SHP77 treated with DMSO at 0.1 percent for 48 hours (cell line): ENCODE data around the gene FSHR.

ENCODE experiments used
- DNase-seq: peaks from one replicate; lab custom pipeline; 2025; lab: John Stamatoyannopoulos, UW

The FSHR gene, protein sequence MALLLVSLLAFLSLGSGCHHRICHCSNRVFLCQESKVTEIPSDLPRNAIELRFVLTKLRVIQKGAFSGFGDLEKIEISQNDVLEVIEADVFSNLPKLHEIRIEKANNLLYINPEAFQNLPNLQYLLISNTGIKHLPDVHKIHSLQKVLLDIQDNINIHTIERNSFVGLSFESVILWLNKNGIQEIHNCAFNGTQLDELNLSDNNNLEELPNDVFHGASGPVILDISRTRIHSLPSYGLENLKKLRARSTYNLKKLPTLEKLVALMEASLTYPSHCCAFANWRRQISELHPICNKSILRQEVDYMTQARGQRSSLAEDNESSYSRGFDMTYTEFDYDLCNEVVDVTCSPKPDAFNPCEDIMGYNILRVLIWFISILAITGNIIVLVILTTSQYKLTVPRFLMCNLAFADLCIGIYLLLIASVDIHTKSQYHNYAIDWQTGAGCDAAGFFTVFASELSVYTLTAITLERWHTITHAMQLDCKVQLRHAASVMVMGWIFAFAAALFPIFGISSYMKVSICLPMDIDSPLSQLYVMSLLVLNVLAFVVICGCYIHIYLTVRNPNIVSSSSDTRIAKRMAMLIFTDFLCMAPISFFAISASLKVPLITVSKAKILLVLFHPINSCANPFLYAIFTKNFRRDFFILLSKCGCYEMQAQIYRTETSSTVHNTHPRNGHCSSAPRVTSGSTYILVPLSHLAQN

DNA sequence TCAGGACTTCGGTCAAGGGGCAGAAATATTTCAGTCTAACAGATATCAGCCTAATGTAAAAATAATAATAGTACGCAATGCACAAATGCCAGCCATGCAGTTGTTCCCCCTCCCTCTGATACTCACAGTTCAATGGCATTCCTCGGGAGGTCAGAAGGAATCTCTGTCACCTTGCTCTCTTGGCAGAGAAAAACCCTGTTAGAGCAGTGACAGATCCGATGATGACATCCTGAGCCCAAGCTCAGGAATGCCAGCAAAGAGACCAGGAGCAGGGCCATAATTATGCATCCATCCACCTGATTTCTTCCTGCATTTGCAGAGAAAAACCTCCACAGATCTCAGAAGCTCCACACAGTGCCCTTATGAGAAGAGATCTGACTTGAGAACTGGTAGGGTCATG, at the start of gene FSHR:
TSS of gene FSHR (minus strand) at position 376 of the 400 bp plus-strand sequence. CDS start at position 278, 98 bp downstream.
- DNase-seq, result no peak

DNA sequence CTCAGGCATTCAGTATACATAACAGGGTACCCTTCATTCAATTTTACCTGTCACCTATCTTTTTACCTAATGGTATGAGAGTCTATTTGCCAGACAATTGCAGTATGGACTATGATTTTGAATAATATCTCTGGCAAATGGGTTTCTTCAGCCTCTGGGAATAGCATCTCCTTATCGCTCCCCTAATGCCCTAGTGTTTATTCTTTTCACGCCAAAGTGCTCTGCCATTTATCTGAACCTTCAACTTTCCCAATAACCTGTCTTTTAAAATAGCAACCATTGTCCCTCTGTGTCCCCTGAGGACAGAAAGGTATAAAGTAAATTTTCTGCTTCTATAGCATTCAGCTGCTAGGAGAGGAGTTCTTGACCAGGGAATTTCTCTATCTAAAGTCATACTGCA, 45.0 kb upstream of the FSHR start:
- DNase-seq, result no peak

DNA sequence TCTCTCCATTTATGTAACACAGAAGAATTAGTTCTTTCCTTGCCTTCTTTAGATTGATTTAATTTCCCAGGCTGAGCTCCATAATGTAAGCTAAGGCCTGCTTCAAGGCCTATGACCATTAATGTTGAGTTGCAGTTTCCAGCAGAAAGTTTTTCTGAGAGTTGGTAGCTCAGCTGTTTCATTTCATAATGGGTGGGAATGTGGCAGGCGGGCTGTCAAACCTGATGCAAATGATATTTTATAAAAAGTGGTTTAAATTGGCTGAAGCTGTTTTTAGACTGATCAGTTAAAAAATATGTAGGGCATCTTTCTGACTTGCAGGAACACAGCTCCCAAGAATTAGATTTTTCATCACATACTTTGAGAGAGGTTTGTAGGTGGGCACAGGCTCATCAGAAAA, 40.4 kb upstream of the FSHR start:
- no peak for DNase-seq

DNA sequence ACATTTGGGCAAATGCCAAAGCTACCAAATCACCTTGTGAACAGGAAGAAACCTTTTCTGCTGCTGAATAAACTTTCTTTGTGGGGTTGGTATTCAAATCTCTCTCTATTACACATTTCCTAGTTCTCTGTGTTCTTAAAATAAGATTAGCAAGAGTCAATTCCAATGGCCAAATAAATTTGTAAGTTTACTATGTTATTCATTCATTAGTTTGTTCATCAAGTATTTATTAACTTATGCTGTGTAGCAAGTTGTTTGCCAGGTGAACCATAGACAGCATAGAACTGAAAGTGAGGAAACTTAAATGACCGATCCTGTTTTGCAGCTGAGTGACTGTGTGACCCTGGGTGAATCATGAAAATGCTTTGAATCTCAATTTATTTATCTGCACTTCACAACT, 37.7 kb upstream of the FSHR start:
- DNase-seq, result no peak

DNA sequence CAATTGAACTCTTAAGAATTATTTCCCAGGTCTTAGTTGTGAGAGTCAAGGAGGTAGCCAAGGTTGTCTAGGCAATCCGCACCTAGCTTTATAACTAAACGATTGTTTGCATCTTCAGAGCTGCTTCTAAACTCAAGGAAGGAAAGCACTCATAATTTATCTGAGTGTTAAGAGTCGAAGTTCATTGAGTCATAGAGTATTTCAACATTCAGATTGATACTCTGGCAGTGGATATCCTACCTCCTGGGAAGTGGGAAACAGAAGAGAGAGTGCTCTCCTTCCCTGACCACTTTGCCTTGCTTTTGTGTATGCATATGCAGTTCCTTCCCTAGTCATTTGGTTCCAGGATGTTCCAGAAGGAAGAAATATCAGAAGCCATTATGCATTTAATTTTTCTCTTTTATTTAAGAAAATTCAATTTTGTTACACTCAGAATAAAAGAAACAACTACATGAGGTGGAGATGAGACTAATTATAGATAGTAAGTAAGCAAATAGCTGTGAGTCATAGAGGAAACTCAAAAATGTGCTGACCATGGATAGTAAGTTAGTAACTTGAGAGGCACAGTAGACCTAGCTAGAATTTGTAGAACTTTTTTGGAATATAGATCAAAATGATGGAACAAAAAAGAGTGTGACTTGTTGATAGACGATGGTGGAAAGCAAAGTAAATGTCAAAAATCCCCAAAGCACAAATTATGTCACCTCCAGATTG, 35.4 kb upstream of the FSHR start:
- no peak for DNase-seq

DNA sequence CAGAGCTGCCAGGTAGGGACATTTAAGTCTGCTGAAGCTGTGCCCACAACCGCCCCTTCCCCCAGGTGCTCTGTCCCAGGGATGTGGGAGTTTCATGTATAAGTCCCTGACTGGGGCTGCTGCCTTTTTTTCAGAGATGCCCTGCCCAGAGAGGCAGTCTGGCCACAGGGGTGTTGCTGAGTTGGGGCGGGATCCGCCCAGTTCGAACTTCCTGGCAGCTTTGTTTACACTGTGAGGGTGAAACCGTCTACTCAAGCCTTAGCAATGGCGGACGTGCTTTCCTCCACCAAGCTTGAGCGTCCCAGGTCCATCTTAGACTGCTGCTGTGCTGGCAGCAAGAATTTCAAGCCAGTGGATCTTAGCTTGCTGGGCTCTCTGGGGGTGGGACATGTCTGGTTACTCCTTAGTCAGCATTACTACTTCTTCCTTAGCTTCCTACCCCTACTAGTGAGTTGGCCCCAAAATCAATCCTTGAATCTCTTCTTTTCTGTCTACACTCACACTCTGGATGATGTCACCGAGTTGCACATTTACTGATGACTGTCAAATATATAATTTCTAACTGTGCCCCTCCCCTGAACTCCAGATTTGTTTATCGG, 31.8 kb upstream of the FSHR start:
- no peak for DNase-seq

DNA sequence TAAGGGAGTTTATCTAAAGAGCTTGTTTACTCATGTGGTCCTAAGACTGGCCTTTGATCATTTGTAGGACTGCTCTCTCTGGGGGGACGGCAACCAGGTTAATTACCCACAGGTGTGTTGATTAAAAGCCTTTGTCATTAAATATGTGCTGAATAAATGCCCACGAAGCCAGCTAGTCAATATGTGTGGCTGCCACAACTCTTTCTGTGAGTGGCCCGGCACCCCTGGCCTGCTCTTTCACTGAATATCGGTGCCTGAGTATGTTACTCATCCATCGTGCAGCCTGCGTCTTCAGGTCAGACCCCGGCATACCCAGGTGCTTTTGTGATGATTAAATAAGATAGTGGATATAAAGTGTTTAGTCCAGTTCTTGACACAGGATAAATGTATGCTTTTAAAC, 24.3 kb upstream of the FSHR start:
- DNase-seq, result no peak

DNA sequence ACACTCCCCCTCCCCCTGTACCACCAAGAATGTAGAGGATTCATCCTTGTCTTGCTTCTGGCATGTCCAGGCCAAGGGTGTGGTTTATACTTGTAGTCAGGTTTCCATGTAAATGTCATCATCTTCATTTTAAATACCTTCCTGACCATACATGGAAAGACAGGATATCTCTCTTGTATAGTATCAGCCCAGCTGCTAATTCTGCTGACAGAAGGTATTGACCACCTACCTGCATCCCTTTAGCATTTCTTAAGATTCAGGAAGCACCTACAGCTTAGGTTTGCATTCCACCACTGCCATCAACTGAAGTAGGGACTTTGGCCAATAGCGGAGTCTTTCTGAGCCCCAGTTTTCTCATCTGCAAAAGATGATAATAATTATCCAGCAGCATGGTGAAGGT, 22.9 kb upstream of the FSHR start:
- DNase-seq, result no peak

DNA sequence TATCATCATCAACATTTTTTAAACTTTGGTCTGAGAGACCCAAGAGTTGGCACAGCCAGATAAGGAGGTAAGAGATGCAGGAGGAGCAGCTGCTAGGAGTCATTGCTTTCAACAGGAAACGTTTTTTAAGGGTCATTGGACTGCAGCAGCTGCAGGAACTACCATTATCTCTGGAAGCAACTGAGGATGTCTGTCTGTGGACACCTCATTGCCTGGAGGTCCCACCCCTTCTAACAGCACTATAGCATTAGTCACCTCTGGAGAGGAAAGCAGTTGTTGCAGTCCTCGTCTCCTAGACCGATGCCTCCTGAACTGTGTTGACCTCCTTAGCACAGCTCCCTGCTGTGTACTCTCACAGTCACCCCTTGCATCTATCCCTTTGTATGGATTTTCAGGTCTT, 21.5 kb upstream of the FSHR start:
- DNase-seq, result no peak

DNA sequence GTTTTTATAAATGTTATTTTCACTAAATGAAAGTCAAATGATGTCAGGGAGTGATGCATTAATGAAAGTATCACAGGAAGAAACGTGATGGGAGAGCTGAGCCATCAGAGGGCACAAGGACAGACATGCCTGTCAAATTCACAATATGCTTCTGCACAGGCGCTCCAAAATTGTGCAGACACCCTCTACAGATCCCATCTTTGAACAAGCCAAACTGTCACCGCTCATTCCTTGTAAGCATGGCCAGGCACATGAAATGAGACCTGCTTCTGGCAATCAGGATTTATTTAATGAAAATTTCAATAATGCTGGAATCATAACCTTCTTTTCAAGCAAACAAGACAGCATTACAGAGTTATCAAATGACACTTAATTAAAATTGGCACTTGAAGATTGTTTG, 20.4 kb upstream of the FSHR start:
- no peak for DNase-seq

DNA sequence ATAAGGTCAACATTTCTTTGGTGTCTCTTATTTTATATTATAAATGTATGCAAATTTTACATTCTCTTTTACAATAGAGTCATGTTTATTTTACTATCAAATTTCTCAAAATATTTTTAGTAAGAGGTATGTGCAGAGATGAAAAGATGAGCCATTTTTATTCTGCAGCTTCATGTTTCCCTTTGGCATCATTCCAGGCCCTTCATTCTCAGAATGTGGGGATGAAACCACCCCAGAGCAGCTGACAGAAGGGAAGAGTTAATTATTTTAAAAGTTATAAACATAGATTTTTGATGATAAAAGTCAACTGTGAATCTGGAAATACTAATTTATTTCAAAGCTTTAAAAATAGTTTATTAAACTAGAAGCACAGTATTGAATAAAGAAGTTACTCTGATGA, 12.8 kb upstream of the FSHR start:
- no peak for DNase-seq

DNA sequence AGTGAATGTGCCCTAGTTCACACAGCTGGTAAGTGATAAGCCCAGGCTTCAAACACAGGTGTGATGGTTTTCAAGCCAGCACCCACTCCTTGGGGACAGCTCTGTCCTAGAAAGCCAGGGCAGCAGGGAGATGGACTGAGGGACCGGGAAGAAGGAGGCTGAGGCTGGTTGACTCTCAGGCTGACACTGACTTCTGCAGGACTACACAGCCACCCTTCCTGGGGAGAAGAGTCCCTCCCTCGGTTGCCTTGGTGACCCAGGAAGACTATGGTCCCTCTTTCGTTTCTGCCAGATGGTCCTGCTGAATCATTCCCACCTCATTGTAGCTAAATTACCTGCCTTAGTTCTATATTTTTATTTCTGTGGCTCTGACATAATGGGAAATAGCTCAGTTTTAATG, 11.3 kb upstream of the FSHR start:
- DNase-seq, result no peak

DNA sequence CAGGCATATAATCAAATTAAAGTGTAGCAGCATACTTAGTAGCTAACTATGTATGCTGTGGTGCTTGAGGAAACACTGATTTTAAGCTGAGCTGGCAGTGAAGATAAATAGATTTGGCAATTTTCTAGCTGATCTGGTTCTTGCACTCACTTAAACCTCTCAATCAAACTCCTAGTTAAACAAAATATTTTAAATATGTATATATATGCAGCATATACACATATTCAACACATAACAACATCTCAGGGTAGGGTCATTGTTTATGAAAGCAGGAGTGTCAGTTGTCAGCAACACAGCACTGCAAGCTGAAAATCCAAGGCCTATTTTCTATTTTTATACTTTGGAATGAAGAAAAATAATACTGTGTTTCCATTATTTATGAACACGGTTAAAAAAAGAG, 10.4 kb upstream of the FSHR start:
- DNase-seq, result no peak

DNA sequence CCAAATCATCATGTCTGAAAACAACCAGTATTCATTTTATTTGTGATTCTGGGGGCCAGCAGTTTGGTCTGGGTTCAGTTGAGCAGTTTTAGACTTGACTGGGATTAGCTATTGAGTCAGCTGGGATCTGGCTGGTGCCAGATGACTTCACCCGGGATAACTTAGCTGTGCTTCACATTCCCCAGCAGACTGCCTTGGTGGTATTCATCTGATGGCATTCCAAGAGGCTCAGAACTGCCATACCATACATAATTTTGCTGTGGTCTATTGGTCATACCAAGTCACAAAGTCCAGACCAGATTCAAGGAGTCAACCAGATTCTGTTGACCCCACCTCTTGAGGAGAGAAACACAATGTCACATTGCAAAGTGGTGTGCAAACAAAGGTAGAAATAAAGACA, 7.8 kb upstream of the FSHR start:
- no peak for DNase-seq

DNA sequence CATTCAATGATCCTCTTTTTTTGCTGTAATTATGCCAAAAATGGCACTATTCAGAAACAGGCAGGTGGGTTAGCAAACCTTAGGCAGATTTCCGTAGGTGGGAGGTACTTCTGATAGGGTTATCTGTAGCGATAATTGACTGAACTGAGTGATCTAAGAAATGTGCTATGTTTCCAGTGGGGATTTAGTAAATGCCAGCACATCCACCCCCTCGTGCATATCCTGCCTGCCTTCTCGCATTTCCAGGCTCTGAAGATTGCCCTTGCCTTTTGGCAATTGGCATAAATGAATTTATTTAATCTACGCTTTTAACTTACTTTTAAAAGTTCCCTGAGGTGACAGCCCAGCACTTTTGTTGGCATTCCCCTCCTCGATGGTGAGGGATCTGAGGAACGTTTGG, 576 bp upstream of the FSHR start:
- DNase-seq, result no peak

DNA sequence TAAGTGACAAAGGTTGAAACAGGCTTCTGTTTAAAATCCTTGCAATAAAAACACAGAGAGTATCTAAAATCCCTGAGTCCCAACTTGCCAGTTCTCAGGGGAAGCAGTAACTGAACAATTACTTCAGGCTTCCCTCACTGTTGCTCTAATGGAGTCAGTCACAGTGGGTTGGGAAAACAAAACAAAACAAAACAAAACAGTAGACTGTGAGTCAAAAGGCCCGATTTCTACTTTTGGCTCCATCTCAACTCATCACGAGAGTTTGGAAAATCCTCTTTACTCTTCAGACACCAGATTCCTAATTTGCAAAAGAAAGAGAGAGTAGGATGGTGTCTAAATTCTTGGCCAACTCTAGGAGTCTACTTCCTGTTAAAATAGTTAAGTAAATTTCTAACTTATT, 1.1 kb downstream of the FSHR start:
- no peak for DNase-seq

DNA sequence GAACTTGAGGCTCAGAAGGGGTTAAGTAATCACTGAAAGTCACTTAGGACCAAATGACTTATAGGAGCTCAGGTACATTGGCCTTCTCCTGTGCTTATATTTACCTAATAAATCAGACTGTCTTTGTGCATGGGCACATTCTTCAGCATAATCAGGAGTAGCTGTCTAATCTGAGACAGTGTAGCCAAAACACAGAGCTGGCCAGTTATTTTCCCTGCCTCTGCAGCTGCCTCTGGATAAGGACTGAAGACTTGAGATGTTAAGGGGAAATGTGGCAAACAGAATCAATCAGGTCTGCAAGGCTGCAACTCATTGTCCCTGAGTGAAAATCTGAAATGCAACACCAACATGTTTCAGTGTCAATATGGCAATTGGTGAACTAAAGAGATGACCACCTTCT, 1.5 kb downstream of the FSHR start:
- DNase-seq, result no peak

DNA sequence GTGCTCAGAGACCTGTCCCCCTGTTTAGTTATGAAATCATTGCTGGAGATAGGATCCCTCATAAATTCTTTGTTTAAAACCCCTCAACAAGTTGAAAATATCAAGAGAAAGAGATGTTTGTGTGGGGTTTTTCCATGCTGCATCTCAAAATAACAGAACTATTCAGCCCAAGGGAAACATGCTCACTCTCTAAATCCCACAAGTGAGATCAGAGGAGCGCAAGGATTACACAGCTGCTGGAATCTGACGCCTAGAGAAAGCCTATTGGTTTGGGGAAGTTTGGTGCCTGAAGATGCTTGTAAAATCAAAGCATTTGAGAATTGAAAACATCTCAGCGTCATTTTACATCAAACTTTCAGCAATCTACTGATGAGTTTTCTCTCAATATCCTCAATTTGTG, 7.9 kb downstream of the FSHR start:
- DNase-seq, result no peak

DNA sequence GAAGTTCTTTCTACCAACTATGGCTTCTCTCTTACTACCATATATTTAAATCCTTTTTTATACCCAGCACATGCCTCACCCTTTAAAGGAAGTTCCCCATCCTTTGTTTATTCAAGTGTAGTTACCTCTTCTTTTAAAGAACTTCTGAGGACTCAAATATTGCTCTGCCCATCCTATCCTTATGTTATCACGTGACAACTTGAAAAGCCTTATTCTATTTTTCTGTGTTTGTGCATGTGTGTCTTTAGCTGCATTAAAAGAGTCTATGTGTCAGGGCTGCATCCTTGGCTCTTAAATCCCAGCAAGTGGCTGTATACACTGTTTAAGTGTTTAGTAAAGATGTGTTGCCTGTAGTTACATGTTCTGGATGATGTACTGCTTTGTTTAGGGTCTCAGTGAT, 22.5 kb downstream of the FSHR start:
- no peak for DNase-seq

DNA sequence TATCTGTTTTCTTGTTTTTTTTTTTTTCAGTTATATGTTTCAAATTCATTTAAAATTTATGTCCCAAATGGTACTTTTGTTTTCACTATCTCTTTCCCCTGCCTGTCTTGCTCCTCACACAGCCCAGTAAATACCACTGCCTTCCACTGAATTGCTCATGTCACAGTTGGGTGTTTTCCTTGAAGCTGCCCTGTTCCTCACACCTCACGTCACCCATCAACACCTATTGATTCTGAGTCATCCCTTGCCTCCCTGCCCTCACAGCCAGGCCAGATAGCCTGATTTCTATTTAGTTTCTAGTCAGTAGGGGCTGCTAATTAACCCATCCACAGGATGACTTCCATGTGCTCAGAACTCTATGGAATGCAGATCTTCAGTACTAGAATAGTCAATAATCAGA, 25.3 kb downstream of the FSHR start:
- no peak for DNase-seq

DNA sequence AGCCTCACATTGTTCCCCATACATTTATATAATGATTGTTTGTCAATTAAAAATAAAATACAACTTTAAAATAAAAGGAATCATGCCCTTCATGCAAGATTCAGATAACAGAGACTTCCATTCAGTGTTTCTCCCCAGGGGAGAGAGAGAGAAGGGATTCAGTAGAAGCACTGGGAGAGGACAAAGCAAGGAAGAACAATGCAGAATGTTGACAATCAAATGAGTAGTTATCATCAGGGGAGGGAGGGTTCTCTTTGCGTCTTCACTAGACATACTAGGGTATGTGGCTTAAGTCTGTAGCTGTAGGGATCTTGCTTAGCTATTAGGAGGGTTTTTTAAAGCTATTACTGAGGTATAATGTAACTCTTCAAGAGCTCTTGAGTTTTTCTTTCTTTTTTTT, 30.7 kb downstream of the FSHR start:
- DNase-seq, result no peak

DNA sequence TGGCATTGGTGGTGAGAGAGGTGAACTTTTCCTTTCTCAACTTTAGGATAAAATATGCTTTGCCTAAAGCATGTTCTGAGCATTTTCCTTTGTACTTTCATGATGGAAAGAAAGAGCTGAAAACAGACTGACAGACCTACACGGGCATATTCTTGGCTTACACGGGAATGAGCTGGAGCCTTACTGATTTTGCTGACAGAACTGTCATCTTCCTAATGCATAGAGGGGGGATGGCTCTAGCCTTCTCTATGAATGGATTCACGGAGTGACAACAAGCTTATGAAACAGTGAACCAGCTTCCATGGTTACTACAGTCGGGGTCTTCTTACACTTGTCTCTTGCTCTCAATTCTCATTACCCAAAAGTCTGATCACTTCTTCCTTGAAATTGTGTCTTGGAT, 32.2 kb downstream of the FSHR start:
- DNase-seq, result no peak

DNA sequence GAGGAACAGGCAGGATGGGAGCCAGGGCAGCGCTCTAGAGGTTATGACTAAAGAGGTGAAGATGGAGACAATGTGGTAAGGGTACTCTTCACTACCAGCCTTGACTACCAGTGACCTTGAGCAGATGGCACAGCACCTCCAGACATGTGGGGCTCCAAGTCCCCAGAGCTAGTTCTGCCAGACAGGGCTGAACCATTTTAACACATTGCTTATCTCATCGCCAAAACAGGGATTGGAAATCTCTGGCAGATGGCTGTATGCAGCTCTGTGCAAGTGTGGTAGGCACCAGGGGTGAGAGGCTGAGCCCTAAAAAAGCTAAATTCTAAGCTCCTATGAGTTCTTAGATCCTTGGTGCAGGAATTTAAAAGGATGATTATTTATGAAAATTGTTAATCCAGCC, 41.3 kb downstream of the FSHR start:
- no peak for DNase-seq
